ENCODE data around the gene NUP62.

NUP62 gene

DNA sequence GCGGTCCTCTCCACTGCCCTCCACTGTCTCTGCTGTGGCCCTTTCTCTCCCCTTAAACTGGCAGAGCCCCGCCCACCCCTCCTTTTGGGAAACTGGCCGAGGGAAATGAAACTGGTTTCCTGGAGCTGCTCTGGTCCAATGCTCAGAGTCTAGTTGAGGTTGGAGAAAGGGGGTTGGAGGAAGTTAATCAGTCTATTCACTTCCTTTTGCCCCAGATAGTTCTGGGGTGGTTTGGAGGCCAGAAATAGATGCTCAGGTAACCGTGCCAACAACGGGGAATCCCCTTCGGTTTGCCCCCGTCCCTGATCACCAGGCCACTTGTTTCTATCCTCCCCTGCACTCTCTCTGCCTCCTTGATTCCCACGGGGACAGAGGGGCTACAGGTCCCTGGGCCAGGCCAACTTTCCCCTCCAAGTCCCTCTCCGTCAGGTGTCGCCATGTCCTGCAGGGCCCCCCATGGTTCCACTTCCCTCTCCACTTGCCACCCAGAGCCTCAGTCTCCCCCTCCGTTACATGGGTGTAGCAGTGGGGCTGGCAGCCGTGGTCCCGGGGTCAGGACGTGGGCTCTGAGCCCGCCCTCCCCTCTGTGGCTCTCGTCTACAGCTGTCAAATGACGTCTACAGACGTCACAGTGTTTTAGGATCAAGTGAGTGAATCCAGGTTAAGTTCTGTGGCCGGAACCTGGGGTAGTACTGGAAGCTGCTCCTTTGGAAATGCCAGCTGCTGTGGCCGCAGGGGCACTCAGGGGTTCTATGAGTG lies 32.3 kb downstream of the NUP62 start, which contains the start of gene IL4I1:
IL4I1 (minus strand) TSS at position 25 of the 759 bp plus-strand sequence. CDS start 727 bp downstream, outside the sequence.
- DNase-seq = no peak

DNA sequence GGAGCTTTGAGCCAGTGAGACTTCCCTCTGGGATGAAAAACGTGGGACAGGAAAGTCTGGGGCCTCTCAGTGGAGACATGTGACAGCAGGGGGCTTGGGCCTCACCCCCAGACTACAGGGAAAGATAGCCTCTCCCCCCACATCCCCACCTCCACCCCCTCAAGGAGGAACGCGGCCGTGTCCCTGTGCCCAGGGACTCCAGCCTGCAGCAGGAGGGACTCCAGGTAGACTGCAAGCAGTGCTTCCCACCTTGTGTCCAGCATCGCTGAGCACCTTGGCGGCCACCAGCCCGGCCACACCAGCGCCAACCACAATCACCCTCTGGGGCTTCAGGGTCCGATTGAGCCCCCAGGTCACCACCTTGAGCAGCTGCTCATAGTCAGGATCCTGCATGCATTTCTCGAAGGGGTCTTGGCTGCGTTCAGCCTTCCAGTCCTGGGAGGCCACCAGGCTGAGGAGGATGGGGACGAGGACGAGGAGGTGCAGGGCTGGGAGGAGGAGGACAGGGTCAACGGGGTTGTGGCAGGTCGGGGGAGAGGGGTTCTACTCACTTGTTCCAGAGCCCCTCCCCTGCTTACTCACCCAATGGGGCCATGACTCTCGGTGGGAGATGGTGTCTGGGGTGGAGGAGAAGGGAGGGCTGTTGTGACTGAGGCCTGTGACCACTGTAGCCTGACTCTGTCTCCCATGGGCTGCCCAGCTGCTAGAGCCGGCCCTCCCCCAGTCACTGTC lies 33.6 kb downstream of the NUP62 start:
- DNase-seq = no peak

DNA sequence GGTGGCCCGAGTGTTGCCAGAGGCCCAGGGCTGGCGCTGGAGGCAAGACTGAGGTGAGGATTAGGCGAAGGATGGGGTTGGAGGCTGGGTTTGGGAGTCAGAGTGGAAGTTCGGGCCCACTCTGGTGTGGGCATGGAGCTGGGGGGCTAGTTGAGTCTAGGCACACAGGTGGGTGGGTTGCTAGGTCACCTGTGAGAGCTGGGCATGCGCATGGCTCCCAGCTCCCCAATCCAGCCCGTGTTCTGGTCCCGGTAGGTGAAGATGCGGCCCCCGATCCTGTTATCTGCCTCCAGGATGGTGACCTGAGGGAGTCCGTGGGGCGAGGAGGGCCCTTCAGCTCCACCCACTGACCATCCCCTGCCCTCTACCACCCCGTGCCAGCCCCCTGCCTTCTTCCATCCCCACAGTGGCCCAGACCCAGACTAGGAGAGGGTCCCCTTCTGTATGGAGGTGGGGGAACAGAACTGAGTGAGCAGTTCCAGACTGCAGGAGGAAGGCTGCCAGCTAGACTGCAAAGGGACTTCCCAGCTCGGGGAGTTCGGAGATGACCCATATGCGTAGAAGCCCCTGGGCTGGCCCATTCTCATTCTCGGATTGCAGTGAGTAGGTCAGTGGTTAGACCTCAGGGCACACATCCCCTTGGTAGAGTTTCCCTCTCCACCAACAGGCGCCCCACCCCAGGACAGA lies 34.3 kb downstream of the NUP62 start:
- no peak for DNase-seq

DNA sequence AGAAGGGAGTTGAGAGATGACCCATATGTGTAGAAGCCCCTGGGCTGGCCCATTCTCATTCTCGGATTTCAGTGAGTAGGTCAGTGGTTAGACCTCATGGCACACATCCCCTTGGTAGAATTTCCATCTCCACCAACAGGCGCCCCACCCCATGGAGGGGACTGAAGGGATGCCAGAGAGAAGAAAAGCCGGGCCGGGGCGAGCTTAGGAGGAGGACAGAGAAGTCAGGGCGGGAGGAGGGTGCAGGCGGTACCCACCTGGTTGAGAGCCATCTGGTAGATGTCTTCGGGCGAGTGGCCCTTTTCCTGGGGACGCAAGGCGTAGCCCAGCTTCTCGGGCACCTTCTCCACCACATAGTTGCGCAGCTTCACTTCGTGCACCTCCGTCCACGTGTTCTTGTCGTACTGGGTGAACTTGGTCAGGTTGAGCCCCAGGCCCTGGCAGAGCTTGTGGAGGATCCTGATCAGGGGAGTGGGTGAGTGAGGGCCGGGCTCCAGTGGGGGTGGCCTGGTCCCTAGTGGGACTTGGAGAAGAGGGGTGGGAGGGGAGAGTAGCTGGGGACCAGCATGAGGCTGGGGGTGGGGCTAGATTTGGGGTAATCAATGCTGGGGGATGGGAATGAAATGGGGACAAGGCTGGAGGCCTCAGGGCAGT lies 35.2 kb downstream of the NUP62 start:
- DNase-seq = no peak

DNA sequence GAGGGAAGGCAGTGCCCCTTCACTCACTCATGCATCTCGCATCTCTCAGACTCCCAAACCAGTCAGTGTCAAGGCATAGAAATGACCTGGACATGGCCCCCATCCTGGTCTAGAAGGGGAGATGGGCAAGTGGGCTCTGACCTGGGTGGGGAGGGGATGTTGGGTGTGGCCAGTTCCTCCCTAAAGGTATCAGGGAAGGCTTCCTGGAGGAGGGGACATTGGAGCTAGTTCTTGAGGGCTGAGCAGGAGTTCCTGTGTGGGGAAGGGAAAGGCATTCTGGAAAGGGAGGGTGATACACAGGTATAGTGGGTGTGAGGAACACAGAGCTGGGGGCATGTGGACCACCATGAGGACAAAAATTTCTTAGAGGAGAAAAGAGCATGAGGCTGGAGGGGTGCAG lies 36.6 kb downstream of the NUP62 start:
- DNase-seq = no peak

DNA sequence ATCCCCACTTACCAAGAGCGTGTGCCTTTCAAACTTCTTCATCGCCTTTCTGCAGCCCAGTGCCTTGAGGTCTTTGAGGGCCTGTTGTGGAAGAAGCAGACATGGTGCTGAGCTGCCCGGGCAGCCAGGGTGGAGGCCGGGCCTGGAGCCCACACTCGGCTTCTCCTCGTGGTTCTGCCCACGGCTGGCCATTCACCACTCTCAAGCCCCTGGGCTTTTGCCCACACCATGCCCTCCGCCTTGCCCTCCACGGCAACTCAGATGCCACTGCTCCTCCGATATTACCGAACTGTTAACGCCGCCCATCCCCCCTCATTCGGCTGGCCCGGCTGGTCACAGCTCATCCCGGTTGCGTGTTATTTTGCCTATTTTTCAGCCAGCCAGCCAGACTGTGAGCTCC lies 37.9 kb downstream of the NUP62 start:
- no peak for DNase-seq

DNA sequence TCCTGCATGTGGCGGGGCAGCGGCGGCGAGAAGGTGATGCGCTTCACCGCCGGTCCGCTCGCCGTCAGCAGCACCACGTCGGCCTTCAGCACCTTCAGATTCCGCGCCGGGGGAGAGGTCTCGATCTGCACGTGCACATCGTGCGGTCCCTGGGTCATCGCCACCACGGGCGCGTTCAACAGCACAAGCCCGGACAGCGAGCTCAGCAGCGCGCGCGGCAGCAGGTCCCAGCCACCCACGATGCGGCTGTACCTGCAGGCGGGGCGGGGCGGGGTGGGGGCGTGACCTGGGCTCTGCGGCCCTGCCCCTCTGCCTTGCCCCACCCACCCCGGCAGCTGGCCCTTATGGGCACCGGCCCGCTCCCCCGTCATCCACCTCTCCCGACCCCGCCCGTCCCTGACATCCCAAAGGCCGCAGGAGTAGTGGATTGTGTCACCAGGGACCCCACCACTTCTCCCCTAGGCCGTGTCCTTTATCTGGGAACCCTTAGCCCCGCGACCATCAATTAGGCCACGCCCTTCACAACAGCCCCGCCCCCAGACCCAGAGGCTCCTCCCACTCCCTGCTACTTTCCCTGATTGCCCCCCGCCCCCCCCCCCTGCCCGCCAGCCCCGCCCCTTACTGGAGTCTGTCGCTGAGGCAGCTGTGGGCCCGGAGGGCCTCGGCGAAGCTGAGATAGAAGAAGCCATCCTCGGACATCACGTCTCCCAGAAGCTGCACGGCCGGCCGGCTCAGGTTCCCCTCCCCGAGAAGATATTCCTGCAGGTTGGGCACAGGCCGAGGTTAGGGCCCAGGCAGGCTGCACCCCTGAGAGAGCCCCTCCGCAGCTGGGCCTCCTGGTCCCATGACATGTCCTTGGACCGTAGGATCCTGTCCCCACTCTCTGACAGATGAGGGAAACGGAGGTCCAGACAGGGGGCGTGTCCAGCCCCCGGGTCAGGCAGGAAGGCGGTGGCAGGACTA lies 38.7 kb downstream of the NUP62 start:
- no peak for DNase-seq

DNA sequence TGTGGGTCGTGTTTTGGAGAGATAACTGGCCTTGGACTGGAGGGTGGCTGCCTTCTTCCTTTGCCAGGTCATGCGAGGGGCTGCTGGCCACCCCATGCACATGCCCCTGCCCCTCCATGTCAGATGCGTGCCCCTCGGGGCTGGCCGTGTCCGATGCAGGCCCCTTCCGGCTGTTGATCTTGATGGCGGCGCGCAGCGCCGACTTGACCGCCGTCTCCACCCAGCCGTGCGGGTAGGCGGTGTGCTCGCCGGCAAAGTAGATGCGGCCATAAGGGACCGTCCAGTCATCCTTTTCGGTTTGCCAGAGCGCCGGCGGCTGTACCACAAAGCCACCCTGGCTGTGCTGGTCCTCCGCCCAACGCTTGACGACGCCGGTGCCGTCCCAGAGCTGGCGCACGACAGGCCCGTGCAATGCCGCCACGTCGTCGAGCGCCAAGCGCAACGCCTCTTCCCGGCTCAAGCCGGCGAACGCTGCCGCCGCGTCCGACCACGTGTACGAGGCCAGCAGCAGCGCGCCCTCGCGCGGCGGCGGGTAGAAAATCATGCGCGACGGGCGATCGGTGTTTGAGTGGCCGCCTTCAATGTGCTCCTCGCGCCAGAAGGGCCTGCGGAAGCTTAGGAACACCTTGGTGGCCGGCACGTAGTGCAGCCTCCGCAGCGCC lies 39.5 kb downstream of the NUP62 start:
- no peak for DNase-seq

DNA sequence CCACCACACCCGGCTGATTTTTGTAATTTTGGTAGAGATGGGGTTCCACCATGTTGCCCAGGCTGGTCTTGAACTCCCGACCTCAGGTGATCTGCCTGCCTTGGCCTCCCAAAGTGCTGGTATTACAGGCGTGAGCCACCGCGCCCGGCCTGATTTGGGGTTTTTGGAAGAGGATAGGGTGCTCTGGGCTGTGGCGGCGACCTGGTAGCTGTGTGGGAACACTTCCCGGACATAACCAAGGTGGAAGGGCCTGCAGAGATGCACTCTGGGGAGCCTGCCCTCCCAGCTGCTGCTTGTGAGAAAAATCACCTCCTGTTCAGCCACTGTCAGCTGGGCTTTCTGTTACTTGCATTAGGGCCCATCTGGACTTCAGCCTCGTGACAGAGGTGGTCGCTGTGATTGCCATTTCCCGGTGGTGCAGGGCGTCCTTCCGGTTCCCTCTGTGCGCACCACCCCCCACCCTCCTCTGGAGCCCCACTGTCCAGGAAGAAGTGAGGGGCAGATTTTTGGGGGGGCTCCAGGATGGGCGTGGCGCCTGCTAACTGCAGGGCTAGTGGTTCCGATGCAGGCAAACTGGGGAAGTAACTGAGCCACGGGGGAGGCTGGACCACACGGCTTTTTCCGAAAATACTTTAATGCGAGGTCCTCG lies 40.1 kb downstream of the NUP62 start:
- DNase-seq = no peak

DNA sequence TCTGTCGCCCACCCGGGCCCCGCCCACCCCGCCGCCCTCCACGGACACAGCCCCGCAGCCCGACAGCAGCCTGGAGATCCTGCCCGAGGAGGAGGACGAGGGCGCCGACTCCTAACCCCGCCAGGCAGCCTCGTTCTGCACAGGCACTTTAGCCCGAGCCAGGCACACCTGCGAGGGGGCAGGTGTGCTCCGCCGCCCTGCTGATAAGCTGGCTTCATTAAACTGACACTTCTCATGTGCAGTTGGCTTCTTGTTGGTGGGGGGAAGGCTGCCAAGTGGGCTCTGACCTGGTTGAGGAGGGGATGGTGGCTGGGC lies 40.8 kb downstream of the NUP62 start:
- DNase-seq = no peak

DNA sequence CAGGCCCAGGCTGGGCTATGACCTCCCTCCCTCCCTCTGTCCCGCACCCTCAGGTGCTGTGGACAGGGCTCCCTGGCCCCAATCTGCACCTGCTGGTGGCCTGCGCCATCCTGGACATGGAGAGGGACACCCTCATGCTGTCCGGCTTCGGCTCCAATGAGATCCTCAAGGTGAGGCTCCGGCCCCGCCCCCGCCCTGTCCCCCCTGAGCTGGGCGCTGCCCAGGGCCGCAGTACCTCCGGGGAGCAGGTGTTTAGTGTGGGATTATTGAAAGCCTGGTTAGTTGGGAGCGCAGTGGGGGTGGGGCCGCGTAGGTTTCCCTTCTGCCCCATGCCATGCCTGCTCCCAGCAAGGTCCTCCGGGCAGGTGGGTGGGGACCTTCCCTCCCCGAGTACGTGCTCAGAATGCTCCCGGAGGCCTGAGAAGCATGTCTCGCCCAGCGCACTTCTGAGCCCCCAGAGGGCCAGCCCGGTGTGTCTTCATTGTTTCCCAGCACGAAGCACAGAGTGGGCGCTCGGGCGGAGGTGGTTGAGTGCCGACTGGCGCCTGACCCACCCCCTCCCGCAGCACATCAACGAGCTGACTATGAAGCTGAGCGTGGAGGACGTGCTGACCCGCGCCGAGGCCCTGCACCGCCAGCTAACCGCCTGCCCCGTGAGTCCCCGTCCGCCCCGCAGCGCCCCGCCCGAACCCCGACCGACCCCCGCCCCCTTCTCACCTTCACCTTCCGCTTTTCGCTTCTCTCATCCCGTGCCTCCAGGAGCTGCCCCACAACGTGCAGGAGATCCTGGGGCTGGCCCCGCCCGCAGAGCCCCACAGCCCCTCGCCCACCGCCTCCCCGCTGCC lies 41.4 kb downstream of the NUP62 start:
- DNase-seq = no peak

DNA sequence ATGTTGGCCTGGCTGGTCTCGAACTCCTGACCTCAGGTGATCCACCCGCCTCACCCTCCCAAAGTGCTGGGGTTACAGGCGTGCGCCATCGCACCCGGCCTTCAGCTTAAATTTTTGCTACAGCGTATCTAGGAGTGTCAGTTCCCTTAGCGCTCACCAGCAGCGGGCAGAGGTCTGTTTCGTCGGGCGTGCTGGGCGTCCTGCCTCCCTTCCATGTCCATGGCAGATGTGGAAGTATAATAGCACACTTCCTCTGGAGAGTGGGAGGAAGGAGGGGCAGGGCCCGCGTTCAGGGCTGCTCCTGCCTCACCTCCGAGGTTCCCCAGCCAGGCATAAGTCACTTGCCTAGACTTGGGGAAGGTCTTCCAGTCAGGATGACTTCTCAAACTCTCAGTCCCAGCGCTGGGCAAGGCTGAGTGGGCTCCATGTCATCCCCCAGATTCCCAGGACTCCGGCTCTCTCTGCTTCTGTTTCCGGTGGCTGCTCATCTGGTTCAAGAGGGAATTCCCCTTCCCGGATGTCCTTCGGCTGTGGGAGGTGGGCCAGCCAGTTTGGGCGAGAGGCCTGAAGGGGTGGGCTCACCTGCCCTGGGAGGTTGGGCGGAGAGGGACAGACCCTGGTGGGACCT lies 42.2 kb downstream of the NUP62 start:
- no peak for DNase-seq

DNA sequence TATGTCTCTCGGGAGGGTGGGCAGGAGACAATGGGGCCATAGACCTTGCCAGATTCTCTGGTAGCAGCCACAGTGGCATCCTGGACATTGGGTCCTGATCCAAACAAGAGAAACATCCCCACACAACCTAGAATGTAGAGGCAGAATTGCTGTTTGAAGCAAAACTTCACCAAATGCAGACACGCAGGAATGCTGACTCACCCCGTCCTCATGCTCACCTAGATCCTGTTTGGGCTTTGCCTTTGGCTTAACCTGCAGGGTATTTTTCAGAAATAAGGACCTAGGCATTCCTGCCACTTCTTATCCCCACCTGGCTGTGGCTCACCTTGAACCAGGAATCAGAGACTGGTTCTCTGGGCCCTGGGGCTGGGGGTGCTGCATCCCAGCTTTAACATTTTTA lies 44.5 kb downstream of the NUP62 start:
- no peak for DNase-seq

DNA sequence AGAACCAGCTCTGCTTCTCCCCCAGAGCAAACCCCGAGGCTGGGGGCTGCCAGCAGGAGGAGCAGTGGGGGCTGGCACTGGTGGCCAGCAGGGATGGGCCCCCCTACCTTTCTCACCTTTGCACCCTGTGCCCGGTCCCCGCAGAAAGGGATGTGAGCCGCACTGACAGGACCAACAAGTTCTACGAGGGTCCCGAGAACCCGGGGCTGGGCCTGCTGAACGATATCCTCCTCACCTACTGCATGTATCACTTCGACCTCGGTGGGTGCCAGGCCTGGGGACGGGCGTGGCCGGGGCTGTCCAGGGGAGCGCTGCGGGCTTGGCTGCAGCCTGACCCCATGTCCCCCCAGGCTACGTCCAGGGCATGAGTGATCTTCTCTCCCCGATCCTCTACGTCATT lies 45.2 kb downstream of the NUP62 start:
- DNase-seq = no peak

DNA sequence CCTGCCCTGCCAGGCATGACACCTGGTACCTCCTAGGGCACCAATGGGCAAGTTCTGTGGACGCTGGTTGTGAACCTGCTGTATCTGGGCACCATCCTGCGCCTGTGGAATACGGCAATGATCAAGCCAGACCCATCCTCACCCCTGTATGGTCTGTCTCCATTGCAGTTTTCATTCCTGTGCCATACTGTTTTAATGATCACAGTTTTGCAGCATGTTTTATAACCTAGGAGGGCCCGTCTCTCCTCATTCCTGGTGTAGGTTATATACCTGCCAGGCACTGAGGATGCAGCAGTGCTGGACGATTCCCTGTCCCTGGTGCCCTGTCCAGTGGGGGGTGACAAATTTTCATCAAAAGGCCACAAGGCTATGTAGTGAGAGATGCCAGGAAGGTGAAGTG lies 46.2 kb downstream of the NUP62 start:
- no peak for DNase-seq

DNA sequence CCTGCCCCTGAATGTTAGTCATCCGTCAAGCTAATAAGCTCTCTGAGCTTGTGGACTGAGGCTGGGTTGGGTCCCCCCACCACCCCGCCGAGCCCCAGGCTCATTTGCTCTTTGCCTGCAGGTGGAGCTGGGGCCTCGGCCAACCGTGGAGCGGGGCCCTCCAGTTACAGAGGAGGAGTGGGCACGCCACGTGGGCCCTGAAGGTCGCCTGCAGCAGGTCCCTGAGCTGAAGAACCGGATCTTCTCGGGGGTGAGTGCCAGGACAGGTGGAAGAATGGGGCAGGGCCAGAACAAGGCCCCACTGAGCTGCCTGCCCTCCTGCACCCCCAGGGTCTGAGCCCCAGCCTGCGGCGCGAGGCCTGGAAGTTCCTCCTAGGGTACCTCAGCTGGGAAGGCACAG lies 46.7 kb downstream of the NUP62 start:
- no peak for DNase-seq

DNA sequence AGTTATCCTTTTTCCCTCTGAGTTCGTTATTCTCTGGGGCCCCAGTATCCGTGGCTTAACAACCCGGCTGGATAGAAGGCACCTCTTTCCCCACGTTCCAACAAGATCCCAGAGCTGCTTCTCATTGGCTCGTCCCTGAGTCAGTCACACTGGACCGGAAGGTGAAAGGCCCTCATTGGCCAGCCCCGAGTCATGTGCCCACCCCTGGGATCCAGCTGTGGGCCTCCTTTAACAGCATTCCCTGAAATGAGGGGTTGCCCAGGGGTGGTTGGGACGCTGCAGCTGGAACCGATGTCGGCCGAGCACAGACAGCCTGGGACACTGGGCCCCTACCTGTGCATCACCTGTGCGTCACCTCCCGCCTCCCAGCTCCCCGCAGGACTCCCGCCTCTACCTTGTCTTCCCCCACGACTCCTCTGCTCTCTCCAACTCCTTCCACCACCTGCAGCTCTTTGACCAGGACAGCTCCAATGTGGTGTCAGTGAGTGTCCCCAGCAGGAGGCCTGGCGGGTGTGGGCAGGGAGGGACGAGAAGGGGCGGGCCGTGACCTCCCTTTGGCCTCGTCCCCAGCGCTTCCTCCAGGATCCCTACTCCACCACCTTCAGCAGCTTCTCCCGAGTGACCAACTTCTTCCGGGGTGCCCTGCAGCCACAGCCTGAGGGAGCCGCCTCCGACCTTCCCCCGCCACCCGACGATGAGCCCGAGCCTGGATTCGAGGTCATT lies 47.5 kb downstream of the NUP62 start:
- no peak for DNase-seq

DNA sequence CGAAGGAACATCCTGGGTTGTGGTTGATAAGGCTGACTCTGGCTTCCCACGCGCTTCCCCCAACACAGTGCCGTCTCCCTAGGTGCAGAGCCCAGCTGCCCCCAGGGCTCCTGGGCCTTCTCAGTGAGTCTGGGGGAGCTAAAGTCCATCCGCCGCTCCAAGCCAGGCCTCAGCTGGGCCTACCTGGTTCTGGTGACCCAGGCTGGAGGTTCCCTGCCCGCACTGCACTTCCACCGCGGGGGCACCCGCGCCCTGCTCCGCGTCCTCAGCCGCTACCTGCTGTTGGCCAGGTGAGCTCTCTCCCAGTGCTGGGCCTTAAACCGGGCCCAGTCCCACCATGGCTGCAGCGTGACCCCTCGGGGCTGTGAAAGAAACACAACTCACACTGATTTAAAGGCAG lies 48.1 kb downstream of the NUP62 start:
- no peak for DNase-seq

All from T1000 (cell line).